Right atrium auricular region (tissue), 2 donors: ENCODE results near the gene PLPP4. TPM values are rescaled to one million over a fixed set of nuclear protein-coding genes. Genes with fewer than 3 reads are reported as not detected.
"Not testable (repeated sequence)": the region's sequence is repeated elsewhere in the genome, so short reads cannot be mapped to it uniquely, and the experiment has no call there.

Source experiments
- DNase-seq: peaks from one replicate; pipeline ENCODE4 v3.0.0-alpha.2; 2019; ENCODE audit warnings: low spot score
- H3K27ac ChIP-seq, 2 donors: fragments of 200-600 bp; sonication (generic); 1 replicate in 1 of 2; 2 replicates in 1 of 2; pipeline ENCODE4 v1.5.1; 2016 to 2019
- H3K27me3 ChIP-seq, 2 donors: fragments of 200-600 bp; sonication (generic); one replicate each; pipeline versions ENCODE4 v1.5.1 to v1.6.0; 2017 to 2019
- H3K36me3 ChIP-seq: fragments of 200-600 bp; sonication (generic); one replicate; pipeline ENCODE4 v1.5.1; 2016
- H3K4me1 ChIP-seq, 2 donors: fragments of 200-600 bp; sonication (generic); one replicate each; pipeline versions ENCODE4 v1.5.1 to v1.6.0; 2017 to 2019
- H3K4me3 ChIP-seq, 2 donors: fragments of 200-600 bp; sonication (generic); 1 replicate in 1 of 2; 2 replicates in 1 of 2; pipeline ENCODE4 v1.5.1; 2017 to 2019; ENCODE audit warnings: mild to moderate bottlenecking in 1 of 2, moderate library complexity in 1 of 2
- H3K9me3 ChIP-seq, 2 donors: fragments of 200-600 bp; sonication (generic); one replicate each; pipeline ENCODE4 v1.5.1; 2019
- total RNA-seq, 2 donors: library from RNA; depleted of rRNA; stranded (reverse); fragments of >200 nt; gene quantifications; one replicate each; pipeline ENCODE4 v1.1.0, GENCODE V29; 2016
- TF ChIP-seq, protein P1 (sequence below), 2 donors: fragments of 200-600 bp; sonication (generic); IDR thresholded peaks; one replicate each; pipeline ENCODE4 v1.5.1; 2019; ENCODE audit warnings: antibody characterized with exemption in 2 of 2

PLPP4 gene
- total RNA-seq, 2 donors from 2014 or later = not detected

DNA sequence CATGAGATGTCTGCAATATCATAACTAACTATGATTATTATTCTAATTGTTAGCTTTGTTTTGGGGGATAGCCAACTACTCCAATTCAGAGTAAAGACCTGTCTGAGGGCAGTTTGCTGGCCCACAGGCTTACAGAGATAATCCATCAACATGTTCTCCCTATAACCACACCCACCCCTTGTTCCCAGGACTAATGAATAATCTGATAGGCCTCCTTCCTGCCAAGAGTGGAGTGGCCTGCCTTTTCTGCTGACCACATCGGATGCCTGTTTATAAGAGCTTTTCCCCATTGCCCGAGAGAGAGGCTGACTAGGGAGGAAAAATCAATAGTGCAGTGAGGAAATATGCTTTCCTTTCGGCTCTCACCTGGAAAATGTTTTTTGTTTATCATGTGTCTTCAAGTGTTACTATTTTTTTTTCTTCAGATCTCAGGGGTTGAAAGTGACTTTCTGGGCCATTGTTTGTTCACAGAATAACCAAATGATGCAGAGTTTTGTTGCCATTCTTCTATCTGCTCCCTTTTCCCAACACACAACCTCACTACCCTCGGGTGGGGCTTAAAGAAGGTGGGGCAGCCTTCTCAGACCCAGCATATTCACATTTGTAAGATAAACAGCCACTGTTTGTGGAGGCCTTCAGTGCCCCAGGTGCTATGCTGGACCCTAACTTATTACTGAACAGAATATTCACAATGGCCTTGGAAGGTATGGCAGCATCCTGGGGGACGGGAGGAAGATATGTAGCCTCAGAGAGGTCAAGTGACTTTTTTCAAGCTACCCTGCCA is 38.4 kb downstream of the PLPP4 start:
- no peaks in the 10 kb centered on the region for H3K9me3 ChIP-seq
- H3K4me1 ChIP-seq = no peaks in the 10 kb centered on the region
- peak; percentile 5 for DNase-seq
- no peaks in the 10 kb centered on the region for H3K36me3 ChIP-seq
- no peaks in the 10 kb centered on the region for H3K27me3 ChIP-seq
- no peak overlapping the region for H3K4me3 ChIP-seq
- TF ChIP-seq, protein P1, sequence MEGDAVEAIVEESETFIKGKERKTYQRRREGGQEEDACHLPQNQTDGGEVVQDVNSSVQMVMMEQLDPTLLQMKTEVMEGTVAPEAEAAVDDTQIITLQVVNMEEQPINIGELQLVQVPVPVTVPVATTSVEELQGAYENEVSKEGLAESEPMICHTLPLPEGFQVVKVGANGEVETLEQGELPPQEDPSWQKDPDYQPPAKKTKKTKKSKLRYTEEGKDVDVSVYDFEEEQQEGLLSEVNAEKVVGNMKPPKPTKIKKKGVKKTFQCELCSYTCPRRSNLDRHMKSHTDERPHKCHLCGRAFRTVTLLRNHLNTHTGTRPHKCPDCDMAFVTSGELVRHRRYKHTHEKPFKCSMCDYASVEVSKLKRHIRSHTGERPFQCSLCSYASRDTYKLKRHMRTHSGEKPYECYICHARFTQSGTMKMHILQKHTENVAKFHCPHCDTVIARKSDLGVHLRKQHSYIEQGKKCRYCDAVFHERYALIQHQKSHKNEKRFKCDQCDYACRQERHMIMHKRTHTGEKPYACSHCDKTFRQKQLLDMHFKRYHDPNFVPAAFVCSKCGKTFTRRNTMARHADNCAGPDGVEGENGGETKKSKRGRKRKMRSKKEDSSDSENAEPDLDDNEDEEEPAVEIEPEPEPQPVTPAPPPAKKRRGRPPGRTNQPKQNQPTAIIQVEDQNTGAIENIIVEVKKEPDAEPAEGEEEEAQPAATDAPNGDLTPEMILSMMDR (IDR thresholded peaks at IDR 0.05) = no peak
- no peak overlapping the region for H3K27ac ChIP-seq

DNA sequence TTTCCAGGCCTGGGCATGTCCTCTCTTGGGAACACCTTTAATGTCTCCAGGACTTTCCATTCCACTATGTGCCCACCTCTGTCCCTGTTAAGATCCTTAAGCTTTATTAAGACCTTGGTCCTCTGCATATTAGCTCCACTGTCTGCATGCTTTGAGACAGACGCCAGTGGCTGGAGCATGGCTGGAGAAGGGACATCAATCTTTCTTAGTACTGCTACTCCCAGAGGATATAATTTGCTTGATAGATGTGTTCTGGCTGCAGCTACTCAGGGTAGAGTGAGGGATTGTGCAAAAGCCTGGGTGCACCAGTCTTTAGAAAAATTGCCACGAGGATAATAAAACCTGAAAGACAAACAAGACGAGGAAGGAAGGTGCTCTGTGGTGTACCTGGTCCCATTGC is 42.9 kb downstream of the PLPP4 start:
- Histone ChIP-seq H3K4me3 (no peak overlapping the region), H3K27ac (no peak overlapping the region), H3K36me3 (no peaks in the 10 kb centered on the region), H3K9me3 (no peaks in the 10 kb centered on the region), H3K4me1 (no peaks in the 10 kb centered on the region), H3K27me3 (no peaks in the 10 kb centered on the region)
- no peak for DNase-seq
- TF ChIP-seq, protein P1 (IDR thresholded peaks at IDR 0.05) = no peak

DNA sequence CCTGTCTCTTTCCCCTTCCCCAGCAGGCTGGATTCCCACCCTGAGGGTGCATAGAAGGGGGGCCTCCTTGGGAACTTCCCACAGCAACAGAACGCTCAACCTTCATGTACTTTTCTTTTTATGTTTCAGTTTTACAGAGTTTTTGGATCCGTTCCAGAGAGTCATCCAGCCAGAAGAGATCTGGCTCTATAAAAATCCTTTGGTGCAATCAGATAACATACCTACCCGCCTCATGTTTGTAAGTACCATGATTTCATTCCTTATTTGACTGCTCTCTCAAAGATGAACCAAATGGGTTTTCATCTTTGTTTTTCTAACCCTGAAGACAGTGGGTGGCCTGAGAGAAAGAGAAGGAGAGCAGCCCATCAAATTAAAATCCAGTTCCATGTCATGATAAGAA is 46.7 kb downstream of the PLPP4 start:
- no peaks in the 10 kb centered on the region for H3K9me3 ChIP-seq
- DNase-seq = no peak
- H3K4me3 ChIP-seq = no peak overlapping the region
- H3K4me1 ChIP-seq = no peaks in the 10 kb centered on the region
- no peaks in the 10 kb centered on the region for H3K36me3 ChIP-seq
- TF ChIP-seq, protein P1 (IDR thresholded peaks at IDR 0.05) = no peak
- no peak overlapping the region for H3K27ac ChIP-seq
- no peaks in the 10 kb centered on the region for H3K27me3 ChIP-seq

DNA sequence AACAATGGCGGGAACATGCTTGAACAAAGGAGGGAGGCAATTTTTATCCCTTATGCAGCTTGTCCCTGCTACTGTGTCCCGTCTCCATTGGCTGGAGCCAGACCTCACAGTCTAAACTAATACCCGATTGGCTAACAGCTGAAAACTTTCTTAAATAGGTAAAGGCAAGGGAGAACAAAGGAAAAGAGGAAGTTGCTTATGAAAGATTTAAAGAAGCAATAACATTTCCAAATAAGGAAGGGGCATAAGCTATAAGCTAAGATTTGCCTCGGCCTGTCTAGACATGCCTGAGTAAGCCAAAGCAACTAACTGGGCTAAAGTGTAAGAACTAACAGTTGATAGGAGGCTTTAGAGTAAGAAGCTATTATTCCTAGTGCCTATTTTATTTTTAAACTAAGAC is 47.2 kb downstream of the PLPP4 start:
- H3K36me3 ChIP-seq, DNase-seq, H3K4me1 ChIP-seq, H3K9me3 ChIP-seq, H3K27ac ChIP-seq, H3K4me3 ChIP-seq, H3K27me3 ChIP-seq: not testable (repeated sequence)

DNA sequence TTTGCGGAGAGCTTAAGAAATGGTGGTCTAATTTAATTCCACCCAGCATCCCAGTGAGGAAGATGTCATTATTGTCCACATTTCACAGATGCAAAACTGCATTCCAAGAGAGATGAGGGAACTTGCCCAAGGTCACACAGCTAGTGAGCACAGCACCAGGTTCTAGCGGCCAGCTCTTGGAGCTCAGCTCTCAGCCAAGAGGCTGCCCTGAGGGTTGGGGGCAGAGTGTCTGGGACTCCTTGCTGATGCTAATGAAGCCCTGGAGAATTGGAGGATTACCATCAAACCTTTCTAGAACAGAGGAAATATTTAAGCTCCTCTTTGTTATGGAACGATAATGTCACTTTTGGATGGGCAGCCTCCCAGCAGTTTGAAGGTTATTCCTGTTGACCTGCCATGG is 48.0 kb downstream of the PLPP4 start:
- TF ChIP-seq, protein P1 (IDR thresholded peaks at IDR 0.05) = no peak
- no peaks in the 10 kb centered on the region for H3K9me3 ChIP-seq

DNA sequence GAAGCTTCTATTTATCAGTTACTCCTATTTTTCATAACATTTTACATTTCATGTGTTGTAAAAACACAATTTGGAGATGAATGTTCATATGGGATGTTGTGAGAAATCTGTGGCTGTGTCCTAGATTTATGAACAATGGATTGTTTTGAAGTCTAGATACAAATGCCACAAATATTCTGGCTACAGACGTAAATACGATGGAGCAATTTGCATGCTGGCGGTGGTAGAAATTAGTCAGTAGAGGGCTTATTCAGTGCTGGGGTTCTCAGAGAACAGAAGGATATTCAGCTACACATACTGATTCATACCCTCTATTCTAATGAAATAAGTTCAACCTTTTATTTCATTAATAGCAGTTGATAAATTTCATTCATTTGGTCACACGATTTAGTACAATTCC is 48.8 kb downstream of the PLPP4 start:
- no peaks in the 10 kb centered on the region for H3K9me3 ChIP-seq
- H3K4me3 ChIP-seq = no peak overlapping the region
- no peaks in the 10 kb centered on the region for H3K36me3 ChIP-seq
- no peaks in the 10 kb centered on the region for H3K27me3 ChIP-seq
- H3K4me1 ChIP-seq = no peaks in the 10 kb centered on the region
- H3K27ac ChIP-seq = no peak overlapping the region
- DNase-seq = no peak
- TF ChIP-seq, protein P1 (IDR thresholded peaks at IDR 0.05) = no peak

More for the DNA sequence above, 48.0 kb downstream of the PLPP4 start:
- H3K27me3 ChIP-seq = no peaks in the 10 kb centered on the region
- no peaks in the 10 kb centered on the region for H3K4me1 ChIP-seq
- H3K36me3 ChIP-seq = no peaks in the 10 kb centered on the region
- no peak overlapping the region for H3K4me3 ChIP-seq
- no peak overlapping the region for H3K27ac ChIP-seq
- DNase-seq = no peak
